Kidney epithelial cell (primary cell): Measurements from ENCODE around the gene ARMC3. TPM values are rescaled to one million over a fixed set of nuclear protein-coding genes. Genes with fewer than 3 reads are reported as not detected.

Experiments
- DNase-seq: peaks from one replicate; pipeline ENCODE4 v3.0.0-alpha.2; 2010; ENCODE audit warnings: low read depth
- H3K27me3 ChIP-seq: 2 replicates; pipeline ENCODE4 v1.6.0; 2011; ENCODE audit warnings: low read length; ENCODE audit not compliant: control insufficient read depth, insufficient read depth
- H3K36me3 ChIP-seq: 2 replicates; pipeline ENCODE4 v1.5.1; 2011; ENCODE audit warnings: low read length; ENCODE audit not compliant: control insufficient read depth, insufficient read depth
- H3K4me3 ChIP-seq: 2 replicates; pipeline ENCODE4 v1.5.1; 2011; ENCODE audit warnings: low read depth, mild to moderate bottlenecking, control low read depth, low read length
- total RNA-seq: library from RNA; depleted of rRNA; stranded (reverse); fragments of >200 nt; gene quantifications from 2 replicates; pipeline ENCODE4 v1.2.3, GENCODE V29; 2015
- TF ChIP-seq, protein P1 (sequence below): IDR thresholded peaks from 2 replicates; pipeline ENCODE4 v1.5.1; 2011; ENCODE audit warnings: mild to moderate bottlenecking, moderate library complexity, low read length, control low read depth, inconsistent platforms; ENCODE audit not compliant: insufficient read depth, poor library complexity, severe bottlenecking

ARMC3 gene
- total RNA-seq, 1 donor from 2014 or later: 1.6 TPM

DNA sequence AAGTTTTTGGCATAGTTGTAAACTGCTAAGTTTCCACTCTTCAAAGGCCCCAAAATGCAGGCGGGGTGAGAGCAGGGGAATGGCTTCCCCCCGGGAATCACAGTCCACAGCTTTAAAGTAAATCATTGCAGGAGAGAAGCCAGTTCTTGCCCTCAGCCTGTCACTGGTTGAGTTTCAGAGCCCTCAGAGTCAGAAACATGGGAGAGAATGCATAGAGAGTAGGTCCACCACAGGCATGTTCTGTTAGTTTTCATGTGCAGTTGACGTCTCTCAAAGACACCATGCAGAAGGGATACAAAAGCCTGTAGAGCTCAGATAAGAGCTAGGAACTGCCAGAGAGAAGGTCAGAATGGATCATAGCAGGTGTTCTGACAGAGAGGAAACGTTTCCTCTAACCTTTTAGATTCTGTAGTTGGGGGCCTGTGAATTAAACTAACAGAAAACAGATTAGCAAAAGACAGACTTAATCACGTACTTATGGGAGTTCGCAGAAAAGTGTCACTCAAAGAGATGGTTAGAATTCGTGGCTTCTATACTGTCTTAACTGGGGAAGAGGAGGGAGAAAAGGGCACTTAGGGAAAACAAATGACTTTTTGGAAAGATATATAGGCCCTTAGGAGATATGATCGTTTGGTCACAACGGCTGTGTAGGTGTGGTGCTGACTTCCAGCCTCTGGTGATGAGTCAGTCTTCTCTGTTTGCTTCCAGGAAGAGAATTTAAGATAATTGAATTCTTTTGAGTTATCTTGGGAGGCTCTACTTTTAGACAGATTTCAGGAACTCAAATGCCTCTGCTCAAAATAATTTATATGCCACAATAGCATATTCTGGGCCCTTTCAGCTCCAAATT lies 119.6 kb downstream of the ARMC3 start:
- no peak for DNase-seq
- TF ChIP-seq, protein P1, sequence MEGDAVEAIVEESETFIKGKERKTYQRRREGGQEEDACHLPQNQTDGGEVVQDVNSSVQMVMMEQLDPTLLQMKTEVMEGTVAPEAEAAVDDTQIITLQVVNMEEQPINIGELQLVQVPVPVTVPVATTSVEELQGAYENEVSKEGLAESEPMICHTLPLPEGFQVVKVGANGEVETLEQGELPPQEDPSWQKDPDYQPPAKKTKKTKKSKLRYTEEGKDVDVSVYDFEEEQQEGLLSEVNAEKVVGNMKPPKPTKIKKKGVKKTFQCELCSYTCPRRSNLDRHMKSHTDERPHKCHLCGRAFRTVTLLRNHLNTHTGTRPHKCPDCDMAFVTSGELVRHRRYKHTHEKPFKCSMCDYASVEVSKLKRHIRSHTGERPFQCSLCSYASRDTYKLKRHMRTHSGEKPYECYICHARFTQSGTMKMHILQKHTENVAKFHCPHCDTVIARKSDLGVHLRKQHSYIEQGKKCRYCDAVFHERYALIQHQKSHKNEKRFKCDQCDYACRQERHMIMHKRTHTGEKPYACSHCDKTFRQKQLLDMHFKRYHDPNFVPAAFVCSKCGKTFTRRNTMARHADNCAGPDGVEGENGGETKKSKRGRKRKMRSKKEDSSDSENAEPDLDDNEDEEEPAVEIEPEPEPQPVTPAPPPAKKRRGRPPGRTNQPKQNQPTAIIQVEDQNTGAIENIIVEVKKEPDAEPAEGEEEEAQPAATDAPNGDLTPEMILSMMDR: no peak

GRCh38 chr10:23048191-23048590 lies 120.3 kb downstream of the ARMC3 start:
- Histone ChIP-seq H3K36me3 (no peaks in the 10 kb centered on the region), H3K4me3 (no peak overlapping the region), H3K27me3 (no peaks in the 10 kb centered on the region)
- no peak for DNase-seq
- TF ChIP-seq, protein P1: no peak

More for the DNA sequence above, 119.6 kb downstream of the ARMC3 start:
- H3K27me3 ChIP-seq: no peaks in the 10 kb centered on the region
- no peak overlapping the region for H3K4me3 ChIP-seq
- no peaks in the 10 kb centered on the region for H3K36me3 ChIP-seq

GRCh38 chr10:23051278-23051677 lies 123.4 kb downstream of the ARMC3 start:
- TF ChIP-seq, protein P1: no peak
- no peak overlapping the region for H3K4me3 ChIP-seq
- H3K27me3 ChIP-seq: no peaks in the 10 kb centered on the region
- no peaks in the 10 kb centered on the region for H3K36me3 ChIP-seq
- no peak for DNase-seq

- H3K27me3 ChIP-seq: no peaks in the 10 kb centered on the region
- DNase-seq: no peak
- H3K4me3 ChIP-seq: no peak overlapping the region
- H3K36me3 ChIP-seq: no peaks in the 10 kb centered on the region
- TF ChIP-seq, protein P1: no peak
Measured at GRCh38 chr10:23051855-23052331, 124.0 kb downstream of the ARMC3 start.

GRCh38 chr10:23053036-23053435 lies 125.2 kb downstream of the ARMC3 start:
- DNase-seq: no peak
- no peak overlapping the region for H3K4me3 ChIP-seq
- TF ChIP-seq, protein P1: no peak
- no peaks in the 10 kb centered on the region for H3K36me3 ChIP-seq
- H3K27me3 ChIP-seq: no peaks in the 10 kb centered on the region
